T47D (cell line): ENCODE data around the gene GMDS.

Experiments used
- DNase-seq, 2 experiments: peaks; one replicate each; pipeline versions ENCODE4 v3.0.0 to v3.0.0-alpha.2; 2011 to 2012; ENCODE audit warnings: low read depth in 1 of 2, low spot score in 1 of 2
- JUND ChIP-seq: IDR thresholded peaks from 2 replicates; pipeline ENCODE4 v1.6.1; 2012; ENCODE audit warnings: low read depth
- in situ Hi-C: cut with HindIII; loops from 2 replicates; pipeline ENCODE4 v1.10.0; 2016; ENCODE audit warnings: low sequenced_read_pairs, low pct_unique_long_range_greater_than_20kb

GMDS gene

DNA sequence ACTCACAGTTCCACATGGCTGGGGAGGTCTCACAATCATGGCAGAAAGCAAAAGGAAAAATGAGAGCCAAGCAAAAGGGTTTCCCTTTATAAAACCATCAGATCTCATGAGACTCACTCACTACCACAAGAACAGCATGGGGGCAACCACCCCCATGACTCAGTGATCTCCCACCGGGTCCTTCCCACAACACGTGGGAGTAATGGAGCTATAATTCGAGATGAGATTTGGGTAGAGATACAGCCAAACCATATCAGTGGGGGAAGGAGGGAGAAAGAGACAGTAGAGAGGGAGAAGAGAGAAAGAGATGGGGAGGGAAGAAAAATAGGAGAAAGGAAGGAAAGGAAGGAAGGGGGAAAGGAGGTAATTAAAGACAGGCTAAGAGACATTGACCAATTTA, 30.1 kb downstream of the GMDS start:
- no peak for DNase-seq
- TF ChIP-seq JUND = no peak
- in situ Hi-C loops = no loop called here

DNA sequence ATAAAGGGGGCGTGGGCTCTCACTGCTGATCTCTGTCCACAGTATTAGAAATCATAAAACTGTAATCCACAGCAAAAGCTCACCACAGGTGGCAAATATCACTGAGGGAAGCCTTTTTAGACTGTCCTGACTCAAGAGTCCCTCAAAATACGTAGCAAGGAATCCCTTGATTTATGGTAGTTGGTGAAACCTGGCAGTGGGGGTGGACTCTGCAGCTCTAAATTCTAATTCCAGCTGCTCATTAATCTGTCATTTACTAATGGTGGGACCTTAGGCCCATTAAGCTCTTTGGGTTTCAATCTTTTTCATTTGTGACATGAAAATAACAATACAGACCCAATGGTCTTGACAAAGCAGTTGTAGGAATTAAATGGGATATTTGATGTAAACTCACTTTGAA, 32.3 kb downstream of the GMDS start:
- DNase-seq = no peak
- TF ChIP-seq JUND = no peak
- in situ Hi-C loops = no loop called here

DNA sequence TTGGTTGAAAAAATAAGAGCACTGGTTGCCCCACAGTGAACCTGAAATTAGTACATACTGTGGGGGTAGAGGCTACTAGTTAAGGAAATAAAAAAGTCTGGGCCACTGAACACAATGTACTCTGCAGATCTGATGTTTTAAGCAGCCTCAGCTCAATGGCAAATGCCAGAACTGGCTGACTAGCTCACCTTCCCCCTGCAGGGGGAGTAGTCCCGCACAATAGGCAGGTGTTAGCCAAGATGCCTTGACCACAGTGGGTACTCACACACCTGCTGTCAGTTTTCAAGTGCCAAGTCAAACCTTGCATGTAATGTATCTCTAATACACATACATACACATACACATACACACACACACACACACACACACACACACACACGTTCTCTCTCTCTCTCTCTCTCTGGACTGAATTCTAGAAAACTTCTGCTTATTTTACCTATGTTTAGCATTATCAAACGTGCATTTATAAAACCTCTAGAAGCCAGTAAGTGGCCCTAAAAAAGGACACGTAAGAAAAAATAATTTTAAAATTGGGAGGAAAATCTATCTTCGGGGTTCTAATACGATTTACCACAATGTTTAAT, 36.1 kb downstream of the GMDS start:
- in situ Hi-C loops = no loop called here
- no peak for TF ChIP-seq JUND
- DNase-seq = peak; percentile 32 to 88

GRCh38 chr6:2208468-2208867, 36.9 kb downstream of the GMDS start:
- no peak for TF ChIP-seq JUND
- in situ Hi-C loops = no loop called here
- DNase-seq = no peak

- DNase-seq = no peak
- in situ Hi-C loops = no loop called here
- TF ChIP-seq JUND = no peak
Observed at GRCh38 chr6:2205396-2205795, 40.0 kb downstream of the GMDS start.

DNA sequence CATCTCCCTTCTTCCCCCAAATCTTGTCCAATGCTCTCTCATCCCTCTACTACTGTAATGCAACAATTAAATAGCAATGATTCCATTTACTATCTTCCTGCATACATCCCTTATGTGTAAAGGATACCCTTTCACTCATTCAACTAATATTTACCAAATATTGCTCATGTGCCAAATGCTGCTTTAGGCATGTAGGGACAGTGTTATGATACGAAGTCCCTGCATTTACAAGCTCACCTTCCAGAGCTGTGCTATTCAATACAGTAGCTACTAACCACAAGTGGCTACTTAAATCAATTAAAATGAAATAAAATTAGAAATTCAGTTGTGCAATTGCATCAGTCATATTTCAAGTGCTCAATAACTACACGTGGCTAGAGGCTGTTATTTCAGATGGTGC, 41.1 kb downstream of the GMDS start:
- in situ Hi-C loops = no loop called here
- no peak for TF ChIP-seq JUND
- no peak for DNase-seq

DNA sequence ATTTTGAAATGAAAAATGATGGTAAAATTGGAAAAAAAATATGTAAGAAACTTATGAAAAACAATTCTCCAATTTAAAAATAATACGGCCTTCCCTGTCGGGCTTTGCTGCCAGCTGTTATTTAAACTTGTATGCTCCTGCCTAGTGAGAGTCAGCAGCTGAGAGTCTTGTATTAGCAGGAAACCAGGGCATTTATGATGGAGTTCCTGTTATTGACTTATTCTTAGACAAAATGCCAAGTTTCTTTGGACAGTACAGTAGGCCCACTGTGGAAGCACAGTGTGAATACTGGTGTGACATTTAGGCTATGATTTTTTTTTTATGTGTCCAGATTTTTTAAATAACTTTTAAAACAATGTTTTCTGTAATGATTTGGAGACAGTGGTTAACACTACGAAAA, 42.1 kb downstream of the GMDS start:
- DNase-seq = no peak
- in situ Hi-C loops = no loop called here
- TF ChIP-seq JUND = no peak

DNA sequence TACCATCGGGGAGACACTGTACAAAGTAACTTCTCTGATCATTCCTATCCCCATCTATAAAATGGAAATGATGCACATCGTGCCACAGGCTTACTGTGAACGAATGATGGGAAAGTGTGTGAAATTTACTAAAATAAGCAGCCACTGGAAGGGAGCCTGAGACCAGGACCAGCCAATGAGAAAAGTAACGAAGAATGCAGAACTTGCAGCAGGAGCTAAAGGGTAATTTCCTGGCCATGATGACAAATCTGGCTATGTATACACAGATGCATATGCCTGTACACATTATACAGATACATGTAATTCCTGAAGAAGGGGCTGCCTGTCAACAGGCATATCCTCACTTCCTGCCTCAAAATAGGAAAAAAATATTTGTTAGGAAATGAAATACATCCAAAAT, 47.4 kb downstream of the GMDS start:
- TF ChIP-seq JUND = no peak
- no peak for DNase-seq
- in situ Hi-C loops = no loop called here

DNA sequence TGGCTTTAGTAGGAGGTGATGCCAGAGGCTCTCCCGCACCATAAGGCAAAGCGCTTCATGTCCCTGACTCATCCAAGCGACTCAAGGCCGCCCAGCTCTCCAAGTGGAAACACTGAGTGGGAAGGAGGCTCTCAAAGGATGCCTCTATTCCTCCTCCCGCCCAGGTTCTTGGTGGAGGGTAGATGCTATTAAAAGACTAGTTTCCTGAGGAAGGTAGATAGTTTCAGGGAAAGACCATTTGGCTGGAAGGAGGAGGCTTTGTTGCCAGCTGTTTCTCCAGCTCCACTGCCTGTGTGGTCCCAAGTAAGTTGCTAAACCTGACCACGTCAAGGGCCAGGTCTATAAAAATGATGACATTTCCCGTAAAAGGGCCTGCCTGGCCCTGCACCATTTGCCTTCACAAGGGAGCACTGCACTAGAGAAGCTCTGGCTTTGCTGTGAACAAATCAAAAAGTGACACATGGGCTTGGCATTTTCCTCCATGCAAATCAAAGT, 48.2 kb downstream of the GMDS start:
- no peak for TF ChIP-seq JUND
- in situ Hi-C loops = no loop called here
- DNase-seq = no peak

- DNase-seq = peak; percentile 38 to 68
- in situ Hi-C loops = no loop called here
- no peak for TF ChIP-seq JUND
Observed at GRCh38 chr6:2196079-2196679, 49.2 kb downstream of the GMDS start.

DNA sequence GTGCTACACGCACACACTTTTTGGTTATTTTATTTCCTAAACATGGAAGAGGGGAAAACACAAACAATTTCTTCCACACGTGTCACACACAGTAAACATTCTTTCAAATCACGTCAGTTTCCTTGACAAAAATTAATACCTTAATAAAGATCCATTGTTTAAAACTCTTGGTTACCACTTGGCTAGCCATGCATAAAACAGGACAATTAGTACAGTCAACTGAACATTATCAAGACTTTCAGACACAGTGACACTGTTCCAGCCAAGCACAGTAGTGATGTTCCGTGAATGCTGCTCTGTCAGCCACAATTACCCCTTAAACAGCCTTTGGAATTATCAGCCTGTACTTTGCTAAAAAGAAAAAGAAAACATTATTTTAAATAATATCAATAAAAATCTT, 50.8 kb downstream of the GMDS start:
- in situ Hi-C loops = no loop called here
- no peak for DNase-seq
- no peak for TF ChIP-seq JUND

- TF ChIP-seq JUND = no peak
- in situ Hi-C loops = no loop called here
- DNase-seq = no peak
Observed at GRCh38 chr6:2193931-2194330, 51.5 kb downstream of the GMDS start.

DNA sequence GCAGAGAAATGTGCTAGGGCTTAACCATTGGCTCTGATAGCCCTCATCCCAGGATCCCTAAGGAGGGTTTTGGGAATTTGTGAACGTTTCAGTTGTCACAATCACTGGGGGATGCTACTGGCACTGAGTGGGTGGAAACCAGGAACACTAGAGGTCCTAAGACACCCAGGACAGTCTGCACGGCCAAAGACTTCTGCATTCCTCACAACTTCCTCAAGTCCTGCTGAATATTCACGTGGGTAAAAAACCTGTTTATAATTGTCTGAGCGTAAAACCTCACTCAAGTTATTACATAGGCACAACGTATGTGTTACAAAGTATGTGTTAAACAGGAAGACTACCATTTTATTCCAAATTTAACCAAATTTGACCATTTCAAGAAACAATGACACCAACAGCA, 52.4 kb downstream of the GMDS start:
- DNase-seq = no peak
- TF ChIP-seq JUND = no peak
- in situ Hi-C loops = no loop called here

DNA sequence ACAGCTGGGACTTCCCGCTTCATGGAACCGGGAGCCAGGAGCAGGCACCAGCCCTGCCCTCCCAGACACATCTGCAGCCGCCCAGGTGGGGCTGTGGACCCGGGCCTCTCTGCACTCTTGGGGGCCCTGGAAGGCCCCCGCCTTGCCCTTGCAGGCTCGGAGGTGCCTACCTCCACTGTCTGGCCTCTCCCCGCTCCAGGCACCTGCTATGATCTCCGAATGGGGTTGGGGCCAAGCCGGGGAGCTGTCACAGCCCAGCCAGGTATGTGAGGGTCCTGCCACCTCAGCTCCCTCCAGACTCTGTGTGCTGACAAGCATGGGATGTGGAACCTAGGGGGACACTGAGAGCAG, 54.0 kb downstream of the GMDS start:
- in situ Hi-C loops = no loop called here
- no peak for TF ChIP-seq JUND
- no peak for DNase-seq
